HL-60 (cell line): ENCODE data around the gene IGSF23.

ENCODE experiments used
- DNase-seq, 2 experiments: peaks; one replicate each; pipeline ENCODE4 v3.0.0-alpha.2; 2010 to 2020; ENCODE audit warnings: low read depth in 1 of 2, low spot score in 1 of 2
- H3K27ac ChIP-seq: fragments of 250-450 bp; sonication (Bioruptor Pico); replicated peaks from 2 replicates; pipeline ENCODE4 v1.5.1; 2020; ENCODE audit warnings: mild to moderate bottlenecking, moderate library complexity
- H3K27me3 ChIP-seq: fragments of 250-450 bp; sonication (Bioruptor Pico); 2 replicates; pipeline ENCODE4 v1.5.1; 2021; ENCODE audit warnings: mild to moderate bottlenecking, moderate library complexity; ENCODE audit not compliant: insufficient read depth, poor library complexity, severe bottlenecking
- H3K4me3 ChIP-seq: replicated peaks from 2 replicates; pipeline ENCODE4 v1.5.1; 2011; ENCODE audit warnings: mild to moderate bottlenecking, control low read depth, low read length; ENCODE audit not compliant: insufficient read depth
- GABPA ChIP-seq: IDR thresholded peaks from 2 replicates; pipeline ENCODE4 v1.6.1; 2012; ENCODE audit warnings: low read depth
- POLR2AphosphoS5 ChIP-seq: IDR thresholded peaks from 2 replicates; pipeline ENCODE4 v1.6.1; 2012; ENCODE audit warnings: low read depth
- SPI1 ChIP-seq: IDR thresholded peaks from 2 replicates; pipeline ENCODE4 v1.6.1; 2012; ENCODE audit warnings: low read depth, mild to moderate bottlenecking, borderline replicate concordance
- TF ChIP-seq, protein P1 (sequence below): IDR thresholded peaks from one replicate; pipeline ENCODE4 v1.5.1; 2011; ENCODE audit warnings: low read length, control low read depth, inconsistent platforms; ENCODE audit not compliant: insufficient read depth
- TF ChIP-seq, protein P2 (sequence below): IDR thresholded peaks from 2 replicates; pipeline ENCODE4 v1.6.1; 2012; ENCODE audit warnings: low read depth; ENCODE audit not compliant: insufficient replicate concordance

The IGSF23 gene

DNA sequence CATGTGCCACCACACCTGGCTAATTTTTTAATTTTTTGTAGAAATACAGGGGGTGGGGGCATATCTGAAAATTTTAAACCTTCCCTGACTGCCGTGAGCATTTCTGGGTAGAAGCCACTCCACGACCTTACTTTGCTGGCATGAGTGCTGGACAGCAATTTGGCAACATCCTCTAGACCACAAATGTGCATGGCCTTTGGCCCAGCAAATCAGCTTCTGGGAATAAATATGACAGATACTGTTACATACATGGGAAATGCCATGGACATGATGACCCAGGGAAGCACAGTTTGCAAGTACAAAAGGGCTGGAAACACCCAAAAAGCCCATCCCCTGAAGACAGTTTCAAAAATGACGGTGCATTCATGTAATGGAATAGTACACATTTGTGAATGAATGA is 27.2 kb downstream of the IGSF23 start:
- TF ChIP-seq, protein P1, sequence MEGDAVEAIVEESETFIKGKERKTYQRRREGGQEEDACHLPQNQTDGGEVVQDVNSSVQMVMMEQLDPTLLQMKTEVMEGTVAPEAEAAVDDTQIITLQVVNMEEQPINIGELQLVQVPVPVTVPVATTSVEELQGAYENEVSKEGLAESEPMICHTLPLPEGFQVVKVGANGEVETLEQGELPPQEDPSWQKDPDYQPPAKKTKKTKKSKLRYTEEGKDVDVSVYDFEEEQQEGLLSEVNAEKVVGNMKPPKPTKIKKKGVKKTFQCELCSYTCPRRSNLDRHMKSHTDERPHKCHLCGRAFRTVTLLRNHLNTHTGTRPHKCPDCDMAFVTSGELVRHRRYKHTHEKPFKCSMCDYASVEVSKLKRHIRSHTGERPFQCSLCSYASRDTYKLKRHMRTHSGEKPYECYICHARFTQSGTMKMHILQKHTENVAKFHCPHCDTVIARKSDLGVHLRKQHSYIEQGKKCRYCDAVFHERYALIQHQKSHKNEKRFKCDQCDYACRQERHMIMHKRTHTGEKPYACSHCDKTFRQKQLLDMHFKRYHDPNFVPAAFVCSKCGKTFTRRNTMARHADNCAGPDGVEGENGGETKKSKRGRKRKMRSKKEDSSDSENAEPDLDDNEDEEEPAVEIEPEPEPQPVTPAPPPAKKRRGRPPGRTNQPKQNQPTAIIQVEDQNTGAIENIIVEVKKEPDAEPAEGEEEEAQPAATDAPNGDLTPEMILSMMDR, result no peak
- no peak for TF ChIP-seq POLR2AphosphoS5
- no peak for TF ChIP-seq SPI1
- TF ChIP-seq, protein P2, sequence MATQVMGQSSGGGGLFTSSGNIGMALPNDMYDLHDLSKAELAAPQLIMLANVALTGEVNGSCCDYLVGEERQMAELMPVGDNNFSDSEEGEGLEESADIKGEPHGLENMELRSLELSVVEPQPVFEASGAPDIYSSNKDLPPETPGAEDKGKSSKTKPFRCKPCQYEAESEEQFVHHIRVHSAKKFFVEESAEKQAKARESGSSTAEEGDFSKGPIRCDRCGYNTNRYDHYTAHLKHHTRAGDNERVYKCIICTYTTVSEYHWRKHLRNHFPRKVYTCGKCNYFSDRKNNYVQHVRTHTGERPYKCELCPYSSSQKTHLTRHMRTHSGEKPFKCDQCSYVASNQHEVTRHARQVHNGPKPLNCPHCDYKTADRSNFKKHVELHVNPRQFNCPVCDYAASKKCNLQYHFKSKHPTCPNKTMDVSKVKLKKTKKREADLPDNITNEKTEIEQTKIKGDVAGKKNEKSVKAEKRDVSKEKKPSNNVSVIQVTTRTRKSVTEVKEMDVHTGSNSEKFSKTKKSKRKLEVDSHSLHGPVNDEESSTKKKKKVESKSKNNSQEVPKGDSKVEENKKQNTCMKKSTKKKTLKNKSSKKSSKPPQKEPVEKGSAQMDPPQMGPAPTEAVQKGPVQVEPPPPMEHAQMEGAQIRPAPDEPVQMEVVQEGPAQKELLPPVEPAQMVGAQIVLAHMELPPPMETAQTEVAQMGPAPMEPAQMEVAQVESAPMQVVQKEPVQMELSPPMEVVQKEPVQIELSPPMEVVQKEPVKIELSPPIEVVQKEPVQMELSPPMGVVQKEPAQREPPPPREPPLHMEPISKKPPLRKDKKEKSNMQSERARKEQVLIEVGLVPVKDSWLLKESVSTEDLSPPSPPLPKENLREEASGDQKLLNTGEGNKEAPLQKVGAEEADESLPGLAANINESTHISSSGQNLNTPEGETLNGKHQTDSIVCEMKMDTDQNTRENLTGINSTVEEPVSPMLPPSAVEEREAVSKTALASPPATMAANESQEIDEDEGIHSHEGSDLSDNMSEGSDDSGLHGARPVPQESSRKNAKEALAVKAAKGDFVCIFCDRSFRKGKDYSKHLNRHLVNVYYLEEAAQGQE, result peak; percentile 77
- Histone ChIP-seq H3K4me3 (no peak overlapping the region), H3K27ac (no peak overlapping the region), H3K27me3 (no peaks in the 10 kb centered on the region)
- no peak for DNase-seq

DNA sequence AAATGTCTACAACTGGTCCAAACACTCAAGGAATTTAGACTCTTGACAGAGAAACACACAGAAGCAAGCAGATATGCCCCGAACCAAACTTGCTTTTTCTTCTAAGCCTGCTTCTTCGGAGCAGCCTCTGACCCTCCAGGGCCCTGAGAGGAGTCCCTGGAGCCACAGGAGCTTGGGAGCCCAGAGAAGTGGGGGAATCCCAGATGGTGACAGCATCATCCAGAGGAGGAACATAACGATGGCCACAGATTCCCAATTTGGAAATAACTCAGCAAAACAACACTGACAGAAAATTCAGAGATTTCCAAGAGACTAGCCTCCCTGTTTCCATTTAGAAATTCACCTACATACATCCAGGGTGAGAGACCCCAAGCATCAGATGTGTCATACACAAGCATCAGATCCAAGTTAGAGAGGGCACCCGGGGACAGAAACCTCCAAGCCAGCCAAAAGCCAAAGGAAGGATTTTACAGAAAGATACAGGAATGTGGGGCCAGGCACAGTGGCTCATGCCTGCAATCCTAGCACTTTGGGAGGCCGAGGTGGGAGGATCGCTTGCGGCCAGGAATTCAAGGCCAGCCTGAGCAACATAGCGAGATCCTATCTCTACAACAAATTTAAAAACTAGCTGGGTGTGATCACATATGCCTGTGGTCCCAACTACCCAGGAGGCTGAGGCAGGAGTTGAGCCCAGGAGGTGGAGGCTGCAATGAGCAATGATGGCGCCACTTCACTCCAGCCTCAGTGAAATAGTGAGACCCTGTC is 28.3 kb downstream of the IGSF23 start:
- TF ChIP-seq, protein P2, result no peak
- TF ChIP-seq SPI1, result no peak
- TF ChIP-seq GABPA, result no peak
- Histone ChIP-seq H3K4me3 (no peak overlapping the region), H3K27me3 (no peaks in the 10 kb centered on the region), H3K27ac (no peak overlapping the region)
- DNase-seq, result no peak

DNA sequence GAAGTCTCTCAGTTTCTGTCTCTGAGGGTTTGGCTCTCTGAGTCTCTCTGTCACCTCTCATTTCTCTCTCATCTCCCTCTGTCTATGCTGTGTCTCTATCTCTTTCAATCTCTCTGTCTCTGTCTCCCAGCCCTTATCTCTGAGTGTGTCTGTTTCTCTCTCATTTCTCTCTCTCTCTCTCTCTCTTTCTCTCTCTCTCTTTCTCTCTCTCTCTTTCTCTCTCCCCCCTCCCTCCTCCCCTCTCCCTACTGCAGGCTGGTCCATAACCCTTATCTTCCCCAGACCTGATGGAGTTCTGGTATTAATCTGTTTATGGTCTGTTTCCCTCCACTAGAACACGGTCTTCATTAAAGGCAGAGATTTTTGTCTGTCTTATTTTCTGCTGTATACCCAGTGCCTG is 29.0 kb downstream of the IGSF23 start:
- Histone ChIP-seq H3K27ac (no peak overlapping the region), H3K4me3 (no peak overlapping the region), H3K27me3 (no peaks in the 10 kb centered on the region)
- no peak for DNase-seq
- TF ChIP-seq, protein P1, result no peak
- TF ChIP-seq POLR2AphosphoS5 (no peak), SPI1 (no peak), GABPA (no peak)
- TF ChIP-seq, protein P2, result no peak
